ENCODE results near the gene SPECC1L.

The SPECC1L gene

DNA sequence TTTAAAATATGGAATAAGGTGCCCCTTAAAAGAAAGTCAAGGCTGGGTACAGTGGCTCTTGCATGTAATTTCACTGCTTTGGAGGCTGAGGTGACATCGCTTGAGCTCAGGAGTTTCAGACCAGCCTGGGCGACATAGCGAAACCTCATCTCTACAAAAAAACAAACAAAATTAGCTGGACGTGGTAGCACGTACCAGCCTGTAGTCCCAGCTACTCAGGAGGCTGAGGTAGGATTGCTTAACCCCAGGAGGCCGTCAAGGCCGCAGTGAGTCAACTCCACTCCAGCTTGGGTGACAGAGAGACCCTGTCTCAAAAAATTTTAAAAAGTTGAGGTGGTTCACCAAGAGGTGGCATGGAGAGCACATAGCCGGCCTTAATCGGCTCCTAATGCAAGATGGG lies 139.1 kb downstream of the SPECC1L start:
- TF ChIP-seq EZH2 (IDR thresholded peaks at IDR 0.05; ENCODE audit: borderline replicate concordance, low read depth, low read length, severe bottlenecking): no peak
- TF ChIP-seq, protein P1, sequence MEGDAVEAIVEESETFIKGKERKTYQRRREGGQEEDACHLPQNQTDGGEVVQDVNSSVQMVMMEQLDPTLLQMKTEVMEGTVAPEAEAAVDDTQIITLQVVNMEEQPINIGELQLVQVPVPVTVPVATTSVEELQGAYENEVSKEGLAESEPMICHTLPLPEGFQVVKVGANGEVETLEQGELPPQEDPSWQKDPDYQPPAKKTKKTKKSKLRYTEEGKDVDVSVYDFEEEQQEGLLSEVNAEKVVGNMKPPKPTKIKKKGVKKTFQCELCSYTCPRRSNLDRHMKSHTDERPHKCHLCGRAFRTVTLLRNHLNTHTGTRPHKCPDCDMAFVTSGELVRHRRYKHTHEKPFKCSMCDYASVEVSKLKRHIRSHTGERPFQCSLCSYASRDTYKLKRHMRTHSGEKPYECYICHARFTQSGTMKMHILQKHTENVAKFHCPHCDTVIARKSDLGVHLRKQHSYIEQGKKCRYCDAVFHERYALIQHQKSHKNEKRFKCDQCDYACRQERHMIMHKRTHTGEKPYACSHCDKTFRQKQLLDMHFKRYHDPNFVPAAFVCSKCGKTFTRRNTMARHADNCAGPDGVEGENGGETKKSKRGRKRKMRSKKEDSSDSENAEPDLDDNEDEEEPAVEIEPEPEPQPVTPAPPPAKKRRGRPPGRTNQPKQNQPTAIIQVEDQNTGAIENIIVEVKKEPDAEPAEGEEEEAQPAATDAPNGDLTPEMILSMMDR (IDR thresholded peaks at IDR 0.05; ENCODE audit: borderline replicate concordance, extremely low read depth, low read length, poor library complexity, severe bottlenecking): no peak
- no peak overlapping the region for H3K27ac ChIP-seq (ENCODE audit: low read length)
- H4K20me1 ChIP-seq (ENCODE audit: insufficient read depth, low read length): peaks cover 18% of the 10 kb centered on the region; the same call in 1 of the 2 replicates
- peaks cover 67% of the 10 kb centered on the region for H3K36me3 ChIP-seq (ENCODE audit: insufficient read depth, low read length)
- H2AFZ ChIP-seq (ENCODE audit: low read depth, low read length): no peak overlapping the region
- no peak overlapping the region for H3K4me3 ChIP-seq (ENCODE audit: low read depth in 1 of 2, low read length in 2 of 2)
- H3K27me3 ChIP-seq (ENCODE audit: insufficient read depth, low read length, poor library complexity): no peaks in the 10 kb centered on the region
- no peak overlapping the region for H3K9ac ChIP-seq (ENCODE audit: low read depth, low read length)
- no peaks in the 10 kb centered on the region for H3K4me1 ChIP-seq (ENCODE audit: insufficient read depth, low read length)
- no peaks in the 10 kb centered on the region for H3K9me3 ChIP-seq (ENCODE audit: insufficient read depth, low read length, severe bottlenecking)
- DNase-seq (no peak), ATAC-seq (ENCODE audit: insufficient read depth, low read depth) (no peak)
- peaks cover 2% of the 10 kb centered on the region; the same call in 1 of the 2 replicates for H3K79me2 ChIP-seq (ENCODE audit: insufficient read depth, low read length)
- H3K4me2 ChIP-seq (ENCODE audit: insufficient read depth, low read length): no peak overlapping the region

DNA sequence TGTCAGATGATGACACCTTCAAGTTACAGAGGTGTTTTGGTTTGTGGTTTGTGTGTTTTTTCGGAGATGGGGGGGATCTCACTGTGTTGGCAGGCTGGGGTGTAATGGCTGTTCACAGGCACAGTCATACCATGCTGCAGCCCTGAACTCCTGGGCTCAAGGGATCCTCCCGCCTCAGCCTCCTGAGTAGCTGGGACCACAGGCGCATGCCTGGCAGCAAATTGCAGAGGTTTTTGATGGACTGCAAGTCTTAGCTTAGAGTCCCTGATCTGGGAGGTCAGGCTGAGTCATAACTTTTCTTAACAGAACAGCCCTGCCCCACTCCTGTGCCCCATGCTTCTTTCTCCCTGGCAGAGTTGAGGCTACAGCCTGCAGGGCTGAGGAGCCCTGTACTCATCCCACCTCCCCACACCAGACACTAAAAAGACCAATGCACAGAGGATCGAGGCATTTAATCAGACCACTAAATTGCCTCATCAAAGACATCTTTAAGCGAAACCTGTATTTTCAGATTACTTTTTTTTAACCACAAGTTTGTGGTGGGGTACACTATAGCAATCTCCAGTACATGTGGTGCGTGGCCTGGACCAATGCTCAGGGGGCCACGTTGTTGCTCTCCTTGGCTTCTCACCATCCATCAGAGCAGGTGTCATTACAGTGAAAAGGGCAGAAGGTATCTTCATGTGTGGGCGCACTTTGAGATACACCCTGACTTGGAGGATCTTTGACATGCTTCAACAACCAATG lies 139.7 kb downstream of the SPECC1L start:
- Histone ChIP-seq H2AFZ (ENCODE audit: low read depth, low read length) (no peak overlapping the region), H3K27ac (ENCODE audit: low read length) (0 out of 2 replicates have a peak overlapping the region, but pooled peaks have one; percentile 15), H3K4me2 (ENCODE audit: insufficient read depth, low read length) (no peak overlapping the region), H3K4me1 (ENCODE audit: insufficient read depth, low read length) (no peaks in the 10 kb centered on the region), H3K4me3 (ENCODE audit: low read depth in 1 of 2, low read length in 2 of 2) (no peak overlapping the region), H3K79me2 (ENCODE audit: insufficient read depth, low read length) (peaks cover 2% of the 10 kb centered on the region; the same call in 1 of the 2 replicates), H3K27me3 (ENCODE audit: insufficient read depth, low read length, poor library complexity) (no peaks in the 10 kb centered on the region), H3K36me3 (ENCODE audit: insufficient read depth, low read length) (peaks cover 67% of the 10 kb centered on the region), H3K9ac (ENCODE audit: low read depth, low read length) (no peak overlapping the region), H4K20me1 (ENCODE audit: insufficient read depth, low read length) (peaks cover 14% of the 10 kb centered on the region; the same call in 1 of the 2 replicates), H3K9me3 (ENCODE audit: insufficient read depth, low read length, severe bottlenecking) (no peaks in the 10 kb centered on the region)
- DNase-seq (peak; percentile 10), ATAC-seq (ENCODE audit: insufficient read depth, low read depth) (peak; percentile 47)
- TF ChIP-seq, protein P1 (IDR thresholded peaks at IDR 0.05; ENCODE audit: borderline replicate concordance, extremely low read depth, low read length, poor library complexity, severe bottlenecking): no peak
- no peak for TF ChIP-seq EZH2 (IDR thresholded peaks at IDR 0.05; ENCODE audit: borderline replicate concordance, low read depth, low read length, severe bottlenecking)

DNA sequence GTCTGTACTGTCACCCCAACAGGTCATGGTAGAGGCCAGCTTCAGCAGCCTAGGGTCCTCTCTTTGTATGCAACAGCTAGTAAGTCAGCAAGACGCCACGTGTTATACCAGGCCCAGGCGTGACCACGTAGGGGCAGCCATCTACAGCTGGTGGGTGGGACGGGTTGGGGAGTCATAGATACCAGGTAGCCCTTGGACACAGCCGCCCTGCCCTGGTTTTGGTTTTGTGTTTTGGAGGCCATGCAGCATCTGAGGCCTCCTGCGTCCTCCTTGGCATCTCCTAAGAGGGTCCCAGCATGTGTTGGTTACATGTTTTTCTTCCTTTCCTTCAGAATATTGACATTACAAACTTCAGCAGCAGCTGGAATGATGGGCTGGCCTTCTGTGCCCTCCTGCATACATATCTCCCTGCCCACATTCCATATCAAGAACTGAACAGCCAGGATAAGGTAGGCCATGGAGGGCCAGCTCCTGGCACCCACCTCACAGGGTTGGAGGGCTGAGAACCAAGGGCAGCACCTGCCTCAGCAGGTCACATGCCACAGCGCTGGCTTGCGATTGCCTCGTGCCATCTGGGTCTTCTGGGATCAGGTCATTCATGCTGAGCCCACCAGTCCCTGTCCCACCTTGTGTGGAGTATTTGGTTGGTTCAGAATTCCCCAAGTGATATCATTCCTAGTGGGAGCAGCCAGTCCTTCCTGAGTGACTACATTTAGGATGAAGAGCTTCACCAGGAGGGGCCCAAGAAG lies 140.8 kb downstream of the SPECC1L start:
- no peak overlapping the region for H3K27ac ChIP-seq (ENCODE audit: low read length)
- H3K36me3 ChIP-seq (ENCODE audit: insufficient read depth, low read length): peaks cover 76% of the 10 kb centered on the region
- DNase-seq (no peak), ATAC-seq (ENCODE audit: insufficient read depth, low read depth) (no peak)
- no peak overlapping the region for H3K4me3 ChIP-seq (ENCODE audit: low read depth in 1 of 2, low read length in 2 of 2)
- no peaks in the 10 kb centered on the region for H3K9me3 ChIP-seq (ENCODE audit: insufficient read depth, low read length, severe bottlenecking)
- H3K79me2 ChIP-seq (ENCODE audit: insufficient read depth, low read length): no peaks in the 10 kb centered on the region
- no peaks in the 10 kb centered on the region for H3K4me1 ChIP-seq (ENCODE audit: insufficient read depth, low read length)
- no peak overlapping the region for H3K9ac ChIP-seq (ENCODE audit: low read depth, low read length)
- H3K4me2 ChIP-seq (ENCODE audit: insufficient read depth, low read length): no peak overlapping the region
- peaks cover 14% of the 10 kb centered on the region; the same call in 1 of the 2 replicates for H4K20me1 ChIP-seq (ENCODE audit: insufficient read depth, low read length)
- no peaks in the 10 kb centered on the region for H3K27me3 ChIP-seq (ENCODE audit: insufficient read depth, low read length, poor library complexity)
- no peak overlapping the region for H2AFZ ChIP-seq (ENCODE audit: low read depth, low read length)
- TF ChIP-seq EZH2 (IDR thresholded peaks at IDR 0.05; ENCODE audit: borderline replicate concordance, low read depth, low read length, severe bottlenecking): no peak
- TF ChIP-seq, protein P1 (IDR thresholded peaks at IDR 0.05; ENCODE audit: borderline replicate concordance, extremely low read depth, low read length, poor library complexity, severe bottlenecking): no peak
